AML-193 (cell line): ENCODE results near the gene EXOC1.
"Not testable (repeated sequence)": the region's sequence is repeated elsewhere in the genome, so short reads cannot be mapped to it uniquely, and the experiment has no call there.

Experiments used
- DNase-seq, 2 experiments: peaks; one replicate each; lab custom pipeline; 2025; lab: John Stamatoyannopoulos, UW

Gene EXOC1

GRCh38 chr4:55853484-55854046, at the start of gene EXOC1:
Gene EXOC1, plus strand, starts transcription at chr4:55853648. Its CDS starts 4,676 bp downstream, at chr4:55858324.
- DNase-seq: peak; percentile 88 to 89

- DNase-seq: no peak
Observed at GRCh38 chr4:55807556-55807955, 45.9 kb upstream of the EXOC1 start.

GRCh38 chr4:55808186-55808585, 45.3 kb upstream of the EXOC1 start:
- DNase-seq: no peak

DNA sequence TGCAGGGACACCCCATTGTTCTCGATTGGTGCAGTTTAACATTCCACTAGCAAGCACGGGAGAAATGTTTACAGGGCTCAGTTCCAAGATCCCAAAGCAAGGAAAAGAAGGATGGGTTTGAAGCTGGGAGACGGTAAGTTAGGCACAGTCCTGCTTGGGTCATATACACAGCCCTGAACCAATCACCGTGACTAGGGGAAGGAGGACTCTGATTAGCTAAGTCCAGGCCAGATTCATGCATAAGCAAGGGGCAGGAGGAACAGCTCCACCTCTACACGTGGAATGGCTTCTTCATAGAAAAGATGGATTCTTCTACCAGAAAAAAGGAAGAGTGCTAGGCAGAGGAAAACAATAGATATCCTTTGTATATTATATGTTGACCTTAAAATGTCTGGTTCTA, 44.8 kb upstream of the EXOC1 start:
- no peak for DNase-seq

GRCh38 chr4:55817691-55818090, 35.8 kb upstream of the EXOC1 start:
- DNase-seq: no peak

GRCh38 chr4:55819634-55820033, 33.8 kb upstream of the EXOC1 start, which contains the start of gene EXOC1L:
Gene EXOC1L, plus strand, starts transcription at chr4:55819790. Its CDS starts 237 bp downstream, at chr4:55820027.
- DNase-seq: no peak

- no peak for DNase-seq
Observed at GRCh38 chr4:55820279-55820678, 33.2 kb upstream of the EXOC1 start.

- no peak for DNase-seq
Observed at GRCh38 chr4:55822329-55822728, 31.1 kb upstream of the EXOC1 start.

GRCh38 chr4:55824865-55825264, 28.6 kb upstream of the EXOC1 start:
- no peak for DNase-seq

DNA sequence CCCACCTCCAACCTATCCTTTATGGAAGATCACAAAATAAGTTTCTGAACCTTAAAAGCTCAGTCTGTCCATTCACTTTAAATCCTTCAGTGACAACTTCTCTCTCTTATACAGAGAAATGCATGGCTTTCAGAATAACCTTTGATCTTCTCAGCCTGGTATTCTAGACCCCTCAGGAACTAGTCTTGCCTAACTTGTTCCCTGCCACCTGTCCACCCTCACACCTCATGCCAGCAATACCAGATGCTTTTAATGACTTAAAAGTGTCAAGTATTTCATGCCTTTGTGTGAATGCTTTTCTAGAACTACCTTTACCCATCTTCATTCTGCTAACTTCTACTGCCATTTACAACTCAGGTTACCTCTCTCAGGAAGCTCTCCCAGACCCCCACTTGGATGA, 26.5 kb upstream of the EXOC1 start:
- DNase-seq: no peak

DNA sequence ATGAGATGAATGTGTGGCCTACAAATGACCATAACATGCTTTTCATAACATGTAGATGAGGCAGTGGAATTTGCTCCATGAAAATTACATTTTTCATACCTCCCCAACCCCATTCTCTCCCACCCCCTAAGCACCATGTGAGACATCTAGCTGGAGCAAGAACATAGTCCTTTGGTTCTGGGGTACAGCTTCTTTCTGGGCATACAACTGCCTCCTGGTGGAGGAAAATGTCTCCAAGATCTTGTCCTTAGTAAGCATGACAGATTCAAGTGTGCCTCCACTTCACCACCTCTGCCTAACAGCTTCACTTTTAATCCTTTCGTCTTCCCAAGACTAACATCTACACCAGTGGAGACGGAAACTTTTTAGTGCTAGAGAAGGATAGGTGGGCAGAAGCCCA, 25.9 kb upstream of the EXOC1 start:
- DNase-seq: no peak

- DNase-seq: no peak
Observed at GRCh38 chr4:55830048-55830447, 23.4 kb upstream of the EXOC1 start.

- DNase-seq: no peak
Observed at GRCh38 chr4:55830716-55831115, 22.7 kb upstream of the EXOC1 start.

DNA sequence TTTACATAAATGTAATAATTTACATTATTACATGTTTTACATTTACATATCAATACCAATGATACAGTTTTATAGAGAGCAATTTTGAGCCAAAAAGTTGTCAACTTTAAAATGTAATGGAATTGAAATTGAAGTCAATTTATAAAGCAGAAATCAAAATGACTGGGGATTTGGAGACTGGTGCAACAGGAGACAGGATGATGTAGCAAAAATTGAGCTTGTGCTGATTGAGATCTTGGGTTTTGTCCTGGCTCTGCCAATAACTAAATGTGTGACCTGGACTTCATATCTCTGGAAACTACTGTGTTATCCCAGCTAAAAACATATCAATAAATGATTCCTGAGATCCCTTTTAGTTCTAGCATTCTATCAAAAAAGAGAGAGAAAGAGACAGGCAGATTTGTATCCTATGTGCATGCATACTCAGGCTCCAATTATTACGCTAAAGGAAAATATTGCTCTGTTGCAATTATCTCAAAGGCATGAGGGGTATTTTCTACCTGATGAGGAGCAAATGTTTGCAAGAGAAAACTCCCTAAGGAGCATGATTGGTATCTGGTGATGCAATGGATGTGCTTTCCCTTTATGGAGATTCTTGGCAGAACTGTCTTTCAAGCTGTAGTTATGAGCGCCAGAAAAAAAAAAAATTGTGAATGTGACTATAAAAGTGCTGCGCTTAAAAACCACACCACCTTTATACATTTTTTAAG, 19.2 kb upstream of the EXOC1 start:
- no peak for DNase-seq

DNA sequence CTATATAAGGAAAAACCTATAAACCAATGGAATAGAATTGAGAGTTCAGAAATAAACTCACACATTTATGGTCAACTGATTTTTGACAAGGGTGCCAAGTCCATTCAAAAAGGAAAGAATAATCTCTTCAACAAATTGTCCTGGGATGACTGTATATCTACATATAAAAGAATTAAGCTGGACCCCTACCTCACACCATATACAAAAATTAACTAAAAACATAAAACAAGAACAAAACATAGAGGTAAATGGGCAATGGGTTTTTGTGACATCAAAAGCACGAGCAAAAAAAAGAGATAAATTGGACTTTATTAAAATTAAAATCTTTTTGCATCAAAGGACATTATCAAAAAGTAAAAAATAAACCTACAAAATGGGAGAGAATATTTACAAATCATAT, 15.5 kb upstream of the EXOC1 start:
- DNase-seq: no peak

GRCh38 chr4:55838356-55838755, 15.1 kb upstream of the EXOC1 start:
- no peak for DNase-seq

DNA sequence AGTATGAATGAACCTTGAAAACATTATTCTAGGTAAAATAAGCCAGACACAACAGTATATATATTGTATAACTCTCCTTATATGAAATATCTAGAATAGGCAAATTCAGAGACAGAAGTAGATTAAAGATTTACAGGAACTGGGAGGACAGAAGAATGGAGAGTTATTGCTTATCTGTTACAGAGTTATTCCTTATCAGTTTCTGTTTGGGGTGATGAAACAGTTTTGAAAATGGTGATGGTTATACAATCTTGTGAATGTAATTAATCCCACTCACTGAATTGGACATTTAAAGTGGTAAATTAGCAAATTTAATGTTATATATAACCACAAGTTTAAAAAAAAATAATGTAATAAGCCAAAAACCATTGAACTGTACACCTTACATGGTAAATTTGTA, 14.5 kb upstream of the EXOC1 start:
- DNase-seq: no peak

DNA sequence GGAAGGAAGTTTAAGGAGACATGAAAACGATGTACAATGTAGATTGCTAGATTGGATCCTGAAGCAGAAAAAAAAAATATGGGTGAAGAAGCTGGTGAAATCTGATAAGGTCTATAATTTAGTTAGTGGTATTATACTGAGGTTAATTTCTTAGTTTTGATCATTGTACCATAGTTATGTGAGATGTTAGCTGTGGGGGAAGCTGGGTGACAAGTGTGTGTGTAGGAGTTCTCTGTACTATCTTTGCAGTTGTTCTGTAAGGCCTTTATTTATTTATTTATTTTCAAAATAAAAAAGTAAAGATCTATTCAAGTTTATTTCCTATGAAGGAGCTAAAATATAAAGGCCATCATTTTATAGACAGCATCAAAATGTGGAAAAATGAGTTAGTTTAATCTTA, 12.5 kb upstream of the EXOC1 start:
- no peak for DNase-seq

DNA sequence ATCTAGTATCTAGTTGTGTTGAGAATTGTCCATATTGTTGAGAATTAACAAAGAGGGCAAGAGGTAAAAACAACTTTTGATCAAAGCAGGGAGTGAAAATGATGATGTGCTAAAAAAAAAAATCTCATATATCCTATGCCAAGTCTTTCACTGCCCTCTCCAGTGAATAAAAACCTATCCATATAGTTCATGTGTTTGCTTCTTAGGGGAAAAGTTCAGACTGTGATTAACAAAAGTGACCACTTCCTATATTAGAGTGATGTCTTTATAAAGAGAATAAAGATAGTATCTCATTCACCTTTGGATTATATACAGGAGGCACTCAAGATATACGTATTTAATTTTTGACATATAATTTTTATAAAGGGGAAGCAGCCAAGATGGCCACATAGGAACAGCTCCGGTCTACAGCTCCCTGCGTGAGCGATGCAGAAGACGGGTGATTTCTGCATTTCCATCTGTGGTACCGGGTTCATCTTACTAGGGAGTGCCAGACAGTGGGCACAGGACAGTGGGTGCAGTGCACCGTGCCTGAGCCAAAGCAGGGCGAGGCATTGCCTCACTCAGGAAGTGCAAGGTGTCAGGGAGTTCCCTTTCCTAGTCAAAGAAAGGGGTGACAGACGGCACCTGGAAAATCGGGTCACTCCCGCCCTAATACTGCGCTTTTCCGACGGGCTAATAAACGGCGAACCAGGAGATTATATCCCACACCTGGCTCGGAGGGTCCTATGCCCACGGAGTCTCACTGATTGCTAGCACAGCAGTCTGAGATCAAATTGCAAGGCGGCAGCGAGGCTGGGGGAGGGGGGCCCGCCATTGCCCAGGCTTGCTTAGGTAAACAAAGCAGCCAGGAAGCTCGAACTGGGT, 11.8 kb upstream of the EXOC1 start:
- not testable (repeated sequence) for DNase-seq

GRCh38 chr4:55842312-55842711, 11.1 kb upstream of the EXOC1 start:
- not testable (repeated sequence) for DNase-seq

DNA sequence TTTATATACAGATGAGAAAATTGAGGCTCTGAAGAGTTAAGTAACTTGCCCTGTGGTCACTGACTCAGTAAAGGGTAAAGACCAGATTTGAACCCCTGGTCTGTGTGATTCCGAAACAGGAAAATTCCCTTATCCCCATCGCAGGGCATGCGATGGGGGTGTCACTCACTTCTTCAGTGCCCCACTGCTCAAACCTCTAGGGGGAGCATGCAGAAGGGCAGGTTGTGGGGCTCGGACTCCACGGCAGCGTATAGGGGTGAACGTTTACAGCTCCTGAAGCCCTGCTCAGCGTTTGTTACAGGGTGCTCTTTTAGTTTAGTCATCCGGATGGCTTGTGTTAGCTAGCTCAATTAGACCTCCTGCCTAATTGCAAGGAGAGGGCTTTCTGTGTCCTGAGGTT, 3.7 kb upstream of the EXOC1 start:
- no peak for DNase-seq

GRCh38 chr4:55851885-55852284, 1.6 kb upstream of the EXOC1 start:
- DNase-seq: no peak

- DNase-seq: no peak
Observed at GRCh38 chr4:55854129-55854528, 681 bp downstream of the EXOC1 start.
